A549 treated with Mapracorat at 1 μM for 4 hours (cell line): Measurements from ENCODE around the gene MKS1. TPM values are rescaled to one million over a fixed set of nuclear protein-coding genes. Genes with fewer than 3 reads are reported as not detected.

Source experiments
- total RNA-seq: library from RNA; stranded (reverse); fragments of 200-300 nt; extraction: Qiagen RNA extraction; gene quantifications from 5 replicates; pipeline ENCODE4 v1.2.3, GENCODE V29; 2022

Gene MKS1
- 9.0 to 12.7 TPM (median 11.2 TPM) in 5 replicates for total RNA-seq

DNA sequence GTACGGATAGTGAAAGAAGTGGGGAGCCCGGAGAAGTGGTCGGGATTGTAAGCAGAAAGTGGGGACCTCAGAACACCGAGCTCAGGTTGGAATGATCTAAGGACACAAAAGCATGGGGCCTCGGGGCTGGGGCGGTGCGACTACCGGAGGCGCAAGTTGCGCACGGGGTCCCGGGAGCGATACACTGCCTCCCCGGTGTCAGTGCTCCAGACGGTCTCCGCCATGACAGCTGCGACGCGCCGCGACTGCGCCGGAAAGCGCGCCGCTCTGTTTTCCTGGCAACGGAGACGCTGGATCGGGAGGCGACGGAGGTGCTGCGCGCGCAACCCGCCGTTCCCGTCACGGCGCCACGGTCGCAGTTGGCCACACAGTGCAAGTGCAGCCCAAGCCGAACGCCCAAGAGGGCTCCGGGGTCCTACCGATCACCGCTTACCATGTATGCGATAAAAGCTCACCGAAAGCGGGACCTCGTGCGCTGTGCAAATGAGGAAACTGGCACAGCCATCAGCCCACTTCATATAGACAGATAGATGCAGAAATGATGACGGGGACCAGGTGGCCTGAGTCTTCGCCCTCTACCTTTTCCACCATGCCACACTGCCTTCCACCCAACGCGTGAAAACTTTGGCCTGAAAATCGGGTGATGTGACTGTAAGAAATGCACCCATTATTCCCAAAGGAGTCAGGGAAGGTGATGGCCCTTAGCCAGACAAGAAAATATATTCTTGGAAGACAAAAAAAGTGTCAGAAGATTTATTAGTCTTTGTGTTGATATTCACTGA lies at the start of gene MKS1:
TSS of gene MKS1 (minus strand) at position 249 of the 782 bp plus-strand sequence. CDS start at position 224, 25 bp downstream.

DNA sequence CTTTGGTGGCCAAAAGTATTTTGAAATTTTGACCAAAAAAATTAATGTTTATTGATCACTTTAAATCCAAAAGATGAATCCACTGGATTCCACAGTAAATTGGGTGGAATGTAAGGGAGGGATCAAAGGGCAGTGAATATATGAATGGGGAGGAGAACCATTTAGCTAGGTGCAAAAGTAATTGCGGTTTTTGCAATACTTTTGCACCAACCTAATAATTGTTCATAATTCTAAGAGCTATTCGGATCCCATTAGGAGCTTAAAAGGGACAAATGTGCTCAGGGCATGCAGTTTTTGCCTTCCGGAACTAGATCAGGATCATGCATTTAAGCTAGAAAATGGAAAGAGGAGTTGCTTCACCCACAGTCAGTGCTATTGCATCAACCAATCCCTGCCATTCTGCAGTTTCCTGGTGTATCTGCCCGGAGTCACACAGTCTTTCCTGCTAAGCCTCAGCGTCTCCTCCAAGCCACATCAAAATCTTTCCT lies 19.1 kb upstream of the MKS1 start, which contains the start of gene LPO:
TSS of gene LPO (plus strand) at position 438 of the 488 bp plus-strand sequence. CDS start 4,396 bp downstream, outside the sequence.

DNA sequence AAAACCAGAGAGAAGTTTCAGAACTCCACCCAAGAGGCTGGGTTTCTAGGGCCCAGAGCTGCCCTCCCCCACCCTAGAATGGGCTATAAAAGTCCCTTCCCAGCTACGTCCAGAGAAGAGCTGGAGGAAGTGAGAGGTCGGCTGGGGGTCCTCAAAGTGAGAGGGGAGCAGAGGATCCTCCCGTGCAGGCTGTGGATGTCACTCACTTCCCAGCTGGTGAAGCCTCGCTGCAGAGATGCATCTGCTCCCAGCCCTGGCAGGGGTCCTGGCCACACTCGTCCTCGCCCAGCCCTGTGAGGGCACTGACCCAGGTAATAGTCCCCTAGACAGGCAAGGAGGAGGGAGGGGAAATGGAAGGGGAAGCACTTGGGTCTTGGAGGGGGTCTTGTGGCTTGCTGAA lies 26.4 kb downstream of the MKS1 start, which contains the start of gene EPX:
TSS of gene EPX (plus strand) at position 115 of the 400 bp plus-strand sequence. CDS start at position 236, 121 bp downstream.

DNA sequence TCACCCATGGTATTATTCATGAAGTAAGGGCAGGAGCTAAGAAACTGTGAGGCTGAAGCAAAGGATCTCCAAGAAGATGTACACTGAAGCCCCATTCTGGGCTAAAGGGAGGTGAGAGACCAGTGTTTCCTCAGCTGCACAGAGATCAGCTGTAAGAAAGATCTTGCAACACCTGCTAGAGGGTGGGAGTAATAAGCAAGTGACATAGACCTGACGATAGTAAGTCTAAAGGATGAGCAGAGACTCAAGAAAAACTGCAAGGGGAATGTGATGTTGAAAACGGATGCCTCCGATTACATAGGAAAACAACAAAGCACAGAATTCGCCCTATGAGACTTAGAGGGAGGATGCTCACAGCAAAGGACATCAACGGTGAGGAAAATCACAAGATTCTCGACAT lies 52.4 kb downstream of the MKS1 start, which contains the start of gene OR4D2:
TSS of gene OR4D2 (plus strand) at position 301 of the 400 bp plus-strand sequence. CDS start 2,674 bp downstream, outside the sequence.

Other genes with a start within 250 kb of the MKS1 start
- 39.4 to 49.6 TPM (median 46.9 TPM) in 5 replicates for gene VEZF1, start 231.0 kb downstream of the MKS1 start, total RNA-seq
- gene SRSF1, start 212.0 kb downstream of the MKS1 start, total RNA-seq = 242 to 251 TPM (median 243 TPM) in 5 replicates
- 18.2 to 24.3 TPM (median 23.3 TPM) in 5 replicates for gene DYNLL2, start 135.8 kb downstream of the MKS1 start, total RNA-seq
- gene OR4D1, start 70.9 kb downstream of the MKS1 start, total RNA-seq = not detected in 5 replicates
- gene OR4D2, start 52.3 kb downstream of the MKS1 start, total RNA-seq = not detected in 5 replicates
- gene EPX, start 26.5 kb downstream of the MKS1 start, total RNA-seq = not detected in 5 replicates
- not detected in 5 replicates for gene LPO, start 19.3 kb upstream of the MKS1 start, total RNA-seq
- not detected in 5 replicates for gene MPO, start 61.7 kb upstream of the MKS1 start, total RNA-seq
- not detected in 5 replicates for gene TSPOAP1, start 109.5 kb upstream of the MKS1 start, total RNA-seq
- 117 to 168 TPM (median 149 TPM) in 5 replicates for gene SUPT4H1, start 132.9 kb upstream of the MKS1 start, total RNA-seq
- gene RNF43, start 198.3 kb upstream of the MKS1 start, total RNA-seq = 0.19 to 0.47 TPM (median 0.28 TPM) in 5 replicates